Stimulated activated CD4-positive, alpha-beta T cell treated with anti-CD3 and anti-CD28 coated beads, TNF-alpha, amount 100 ng/mL, for 24 hours (primary cell): ENCODE measurements around the gene TMEM272.
A peak's percentile ranks its signal among the peaks of the same experiment; 100 is the strongest.

Experiments
- DNase-seq, 3 experiments: peaks; one replicate each; pipeline ENCODE4 v3.0.0-alpha.2; 2020; ENCODE audit warnings: low read depth in 3 of 3

The TMEM272 gene

DNA sequence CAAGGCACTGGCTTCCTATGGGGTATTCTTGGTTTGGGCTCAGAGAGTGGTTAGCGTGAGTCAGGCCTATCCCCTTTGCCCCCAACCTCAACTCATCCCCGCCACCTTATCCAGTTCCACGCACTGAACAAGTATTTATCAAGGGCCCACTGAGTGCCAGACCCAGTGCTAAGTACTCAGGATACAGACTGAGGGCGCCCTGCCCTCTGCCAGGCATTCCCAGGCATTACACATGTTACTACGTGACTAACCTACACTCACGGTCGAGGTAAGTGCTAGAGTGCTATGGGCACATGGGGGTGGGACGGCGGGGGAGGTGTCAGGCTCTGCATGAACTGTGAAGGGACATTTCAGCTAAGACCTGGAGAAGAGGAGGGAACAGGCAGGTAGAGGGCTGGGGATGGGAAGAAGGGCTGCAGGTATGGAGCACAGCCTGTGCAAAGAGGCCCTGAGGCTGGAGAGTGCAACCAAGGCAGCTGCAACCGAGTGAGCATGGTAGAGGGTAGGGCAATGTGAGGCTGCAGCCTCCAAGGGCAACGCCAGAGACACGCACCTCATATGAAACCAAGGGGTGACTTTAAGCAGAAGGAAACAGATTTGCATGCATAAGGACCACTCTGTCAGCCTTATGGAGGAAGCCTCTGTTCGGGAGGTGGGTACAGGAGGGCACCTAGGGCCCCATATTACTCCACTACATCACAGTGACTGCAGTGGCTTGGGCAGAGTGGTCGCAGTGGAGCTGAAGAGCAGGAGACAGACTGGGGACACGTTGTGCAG, 63.5 kb downstream of the TMEM272 start:
- no peak for DNase-seq

DNA sequence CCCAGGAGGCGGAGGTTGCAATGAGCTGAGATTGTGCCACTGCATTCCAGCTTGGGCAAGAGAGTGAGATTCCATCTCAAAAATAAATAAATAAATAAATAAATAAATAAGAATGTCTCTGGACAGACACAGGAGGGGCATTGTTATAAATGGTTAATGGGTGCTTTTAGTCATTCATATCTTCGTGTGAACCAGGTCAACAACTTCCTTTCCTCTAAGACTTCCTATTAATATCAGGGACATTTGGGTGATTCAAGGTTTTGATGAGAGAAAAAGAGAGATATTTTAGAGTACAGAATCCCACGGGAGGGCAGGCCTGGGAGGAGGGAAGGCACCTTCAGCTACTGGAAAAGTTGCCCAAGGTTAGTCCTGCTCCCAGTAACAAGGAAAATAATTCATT, 64.9 kb downstream of the TMEM272 start:
- DNase-seq: no peak

DNA sequence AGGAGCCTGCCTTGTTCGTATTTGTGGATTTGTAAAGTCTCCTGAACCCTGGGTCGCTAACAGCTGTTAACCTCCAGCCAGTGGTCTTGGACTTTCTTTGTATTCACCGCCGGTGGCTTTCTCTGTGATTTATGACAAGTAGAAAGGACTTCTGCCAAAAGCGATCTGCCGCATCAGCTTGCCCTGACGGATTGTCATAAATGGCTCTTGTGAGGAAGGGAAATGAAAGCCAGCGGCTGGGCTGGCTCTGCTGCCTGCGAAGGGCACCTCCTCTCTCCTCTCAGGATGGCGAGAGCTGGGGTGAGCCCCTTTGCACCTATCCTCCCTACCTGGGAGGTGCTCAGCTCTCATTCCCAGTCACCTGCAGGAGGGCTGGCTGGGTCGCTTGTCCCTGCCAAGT, 66.6 kb downstream of the TMEM272 start:
- no peak for DNase-seq

DNA sequence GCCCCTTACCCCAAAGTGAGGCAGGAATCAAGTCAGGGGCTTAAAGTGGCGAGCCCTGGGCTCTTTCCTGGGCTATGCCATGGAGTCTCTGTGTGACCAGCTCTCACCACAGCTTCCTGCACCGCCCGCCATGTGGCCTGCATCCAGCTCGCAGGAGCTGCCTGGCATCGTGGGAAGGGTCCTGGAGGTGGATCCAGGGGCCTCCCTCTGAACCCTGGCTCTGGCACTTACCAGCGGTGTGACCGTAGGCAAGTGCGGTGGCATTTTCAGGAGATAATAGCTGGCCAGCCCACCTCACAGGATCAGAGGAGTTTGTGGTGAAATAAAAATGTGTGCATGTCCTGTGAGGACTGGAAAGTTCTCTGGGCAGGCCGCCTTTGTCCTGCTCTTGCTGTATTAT, 67.1 kb downstream of the TMEM272 start:
- no peak for DNase-seq

DNA sequence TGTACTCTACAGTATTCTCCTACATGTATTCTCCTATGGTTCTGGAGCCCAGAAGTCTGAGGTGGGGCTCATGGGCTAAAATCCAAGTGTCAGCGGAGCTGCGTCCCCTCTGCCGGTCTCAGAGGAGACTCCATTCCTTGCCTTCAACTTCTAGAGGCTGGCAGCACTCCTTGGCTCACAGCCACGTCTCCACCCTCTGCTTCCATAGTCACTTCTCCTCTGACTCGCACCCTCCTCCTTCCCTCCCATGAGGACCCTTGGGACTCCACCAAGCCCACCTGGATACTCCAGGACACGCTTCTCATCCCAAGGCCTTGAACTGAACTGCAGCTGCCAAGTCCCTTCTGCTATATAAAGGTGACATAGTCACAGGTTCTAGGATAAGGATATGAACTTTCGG, 68.8 kb downstream of the TMEM272 start:
- no peak for DNase-seq

DNA sequence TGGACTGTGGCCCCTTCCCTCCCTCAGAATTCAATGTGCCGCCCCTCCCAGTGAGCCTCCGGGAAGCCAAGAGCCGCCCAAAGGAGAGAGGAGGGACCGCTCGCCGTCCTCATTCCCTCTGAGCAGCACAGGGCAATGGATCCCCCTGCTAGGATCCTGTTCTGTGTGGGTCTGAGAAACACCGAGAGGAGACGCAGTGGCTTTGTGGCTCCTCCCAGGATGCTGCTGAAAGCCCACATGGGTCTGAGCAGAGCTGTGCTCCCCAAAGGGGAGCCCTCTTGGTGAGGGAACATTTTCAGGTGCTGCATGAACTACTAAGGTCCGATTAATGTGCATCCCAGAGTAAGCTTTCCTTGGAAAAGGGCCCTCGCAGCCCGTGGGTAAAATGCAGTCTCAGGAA, 71.5 kb downstream of the TMEM272 start:
- DNase-seq: no peak

DNA sequence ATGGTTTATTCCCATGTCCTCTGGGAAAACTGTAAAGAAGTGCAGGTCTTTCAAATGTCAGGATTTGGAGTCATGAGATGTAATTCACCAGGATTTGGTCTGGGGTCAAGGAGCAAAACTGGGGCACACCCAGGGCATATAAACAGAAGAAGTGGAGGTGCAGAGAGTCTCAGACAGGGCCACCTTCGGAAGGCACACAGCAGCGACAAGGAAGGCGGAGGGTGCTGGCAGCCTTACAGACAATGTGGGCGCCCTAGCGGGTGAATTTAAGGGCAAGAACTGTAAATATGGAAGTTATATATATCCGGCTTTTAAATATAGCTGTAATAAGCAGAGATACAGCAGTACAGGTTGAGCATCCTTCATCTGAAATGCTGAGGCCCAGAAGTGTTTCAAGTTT, 72.2 kb downstream of the TMEM272 start:
- no peak for DNase-seq

DNA sequence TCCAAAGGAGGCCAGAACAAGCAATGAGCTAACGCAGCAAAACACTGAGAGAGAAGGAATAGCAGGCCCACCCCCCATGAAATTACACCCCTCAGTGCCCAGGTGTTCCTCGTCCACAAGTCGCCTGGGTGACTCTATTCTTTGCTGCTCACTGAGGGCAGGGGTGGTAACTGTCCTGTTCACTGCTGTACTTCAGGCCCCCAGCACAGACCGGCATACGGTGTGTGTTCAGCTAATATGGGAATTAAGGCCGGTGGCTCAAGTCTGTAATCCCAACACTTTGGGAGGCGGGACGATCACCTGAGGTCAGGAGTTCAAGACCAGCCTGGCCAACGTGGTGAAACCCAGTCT, 72.9 kb downstream of the TMEM272 start:
- no peak for DNase-seq

DNA sequence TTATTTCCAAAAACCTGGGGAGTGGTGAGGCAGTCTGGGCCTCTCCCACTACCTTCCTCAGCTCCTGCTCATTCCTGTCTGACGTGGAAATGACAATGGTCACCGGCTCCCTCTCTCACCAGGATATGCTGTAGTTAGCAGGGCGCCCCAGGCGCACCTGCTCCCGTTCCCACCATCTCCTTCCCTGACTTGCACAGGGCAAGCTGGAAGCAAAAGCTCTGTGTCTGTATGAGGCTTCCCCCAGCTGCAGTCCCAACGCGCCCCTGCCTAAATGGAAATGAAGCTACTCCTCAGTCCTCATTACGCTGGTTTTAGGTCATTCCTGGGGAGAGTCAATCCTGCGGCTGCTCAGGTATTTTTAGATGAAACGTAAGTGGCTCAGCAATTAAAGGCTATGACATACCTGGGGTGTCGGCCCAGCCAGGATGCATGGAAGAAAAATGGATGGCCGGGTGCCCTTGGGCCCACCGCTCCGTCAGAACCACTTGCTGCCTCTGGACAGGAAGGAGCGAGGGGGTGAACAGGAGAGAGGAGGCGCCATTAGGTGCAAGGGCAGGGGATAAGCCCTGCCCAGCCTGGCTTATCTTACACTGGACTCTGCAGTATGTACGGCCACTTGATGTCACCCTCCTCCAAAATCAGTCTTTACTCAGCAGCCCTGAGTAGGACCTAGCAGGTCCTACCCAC, 73.4 kb downstream of the TMEM272 start:
- DNase-seq: no peak

DNA sequence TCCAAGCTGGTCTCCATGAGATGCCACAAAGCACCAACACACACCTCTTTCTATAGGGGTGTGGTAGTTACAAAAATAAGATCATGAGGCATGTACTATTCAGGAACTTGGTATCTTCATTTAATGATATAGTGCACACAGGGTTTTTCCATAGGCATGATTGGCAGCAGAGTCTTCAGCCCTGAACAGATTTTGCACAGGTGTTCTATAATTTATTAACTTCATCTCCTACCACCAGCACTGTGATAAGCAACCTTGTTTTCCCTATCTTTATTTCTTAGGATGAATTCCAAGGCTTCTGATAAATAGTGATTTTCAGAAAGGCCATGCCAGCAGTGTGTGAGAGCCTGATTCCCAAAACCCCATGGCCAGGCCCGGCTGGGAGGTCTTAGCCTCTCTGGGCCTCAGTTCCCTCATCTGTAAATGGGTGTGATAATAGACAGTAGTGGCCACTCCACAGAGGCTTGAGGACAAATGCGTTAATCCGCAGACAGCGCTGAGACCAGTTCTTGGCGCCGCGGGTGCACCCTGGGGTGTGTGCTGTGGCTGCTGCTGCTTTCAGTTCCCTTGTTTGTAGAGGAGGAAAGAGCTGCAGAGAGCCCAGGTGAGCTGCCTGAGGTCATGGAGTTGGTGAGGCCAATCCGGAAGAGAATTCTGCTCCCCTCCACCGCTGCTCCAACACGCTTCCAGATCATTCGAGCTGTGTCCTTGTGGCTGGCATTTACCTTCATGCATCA, 74.1 kb downstream of the TMEM272 start:
- DNase-seq: no peak

DNA sequence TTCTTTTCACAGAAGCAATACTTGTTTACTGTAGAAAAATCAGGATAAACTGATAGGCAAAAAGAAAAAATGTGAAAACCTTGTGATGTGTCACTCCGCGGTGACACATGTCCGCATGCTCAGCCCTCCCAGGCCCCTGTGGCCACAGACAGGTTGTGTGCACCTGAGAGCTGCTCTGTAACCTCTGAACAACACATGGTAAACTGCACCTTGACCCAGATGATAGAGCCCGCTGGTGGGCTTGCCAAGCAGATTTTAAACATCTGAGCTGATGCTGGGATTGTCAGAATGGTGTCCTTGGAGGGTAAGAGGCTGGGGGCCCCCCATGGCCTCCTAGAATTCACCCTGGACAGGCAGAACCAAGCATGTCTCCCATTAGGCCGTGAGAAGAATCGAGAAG, 74.8 kb downstream of the TMEM272 start:
- no peak for DNase-seq

DNA sequence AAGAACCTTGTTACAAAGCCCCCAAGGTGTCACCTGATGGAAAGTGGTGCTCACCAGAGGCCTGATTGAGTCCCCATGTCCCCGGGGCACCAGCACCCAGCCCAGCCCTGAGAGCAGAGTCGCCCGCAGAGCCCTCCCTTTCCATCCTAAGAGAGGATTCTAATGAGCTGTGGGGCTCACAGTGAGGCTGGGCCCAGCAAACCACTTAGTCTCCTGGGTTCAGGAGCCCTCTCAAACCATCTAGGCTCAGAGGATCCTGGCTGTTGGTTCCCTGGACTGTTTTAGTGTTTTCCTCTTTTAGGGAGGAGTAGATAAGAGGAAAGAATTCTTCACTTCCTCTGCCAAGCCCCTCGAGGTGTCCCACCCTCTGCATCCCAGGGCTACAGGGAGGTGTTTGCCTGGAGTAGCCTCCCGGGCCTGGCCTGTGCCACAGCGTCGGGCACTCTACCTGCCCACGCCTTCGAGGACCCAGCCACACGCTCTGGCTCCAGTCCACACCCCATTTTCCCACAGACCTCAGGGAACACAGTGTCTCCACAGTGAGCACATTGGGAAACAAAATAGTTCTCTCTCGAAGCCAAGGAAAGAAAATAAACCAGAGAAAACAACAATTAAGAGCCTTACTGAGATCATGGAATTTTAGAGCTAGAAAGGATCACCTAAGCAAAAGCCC, 75.4 kb downstream of the TMEM272 start:
- DNase-seq: no peak

DNA sequence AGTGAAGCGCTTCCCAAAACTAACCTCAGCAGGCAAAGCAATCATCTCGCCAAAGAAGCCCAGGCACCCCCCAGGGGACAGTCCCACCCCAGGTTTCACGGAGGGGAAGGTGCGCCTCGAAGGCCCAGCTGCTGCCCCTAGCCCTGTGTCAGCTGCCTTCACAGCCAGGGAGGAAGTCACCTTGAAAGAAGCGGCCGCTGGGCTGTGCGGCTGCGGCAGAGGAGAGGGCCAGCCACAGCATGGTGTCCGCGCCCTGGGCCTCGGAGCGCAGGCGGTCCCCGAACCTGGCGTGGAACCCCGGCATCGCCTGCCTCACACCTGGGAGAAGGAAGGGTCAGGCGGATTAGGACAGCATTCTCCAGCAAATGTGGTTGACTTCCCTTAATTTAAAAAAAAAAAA, 76.0 kb downstream of the TMEM272 start:
- DNase-seq: no peak

DNA sequence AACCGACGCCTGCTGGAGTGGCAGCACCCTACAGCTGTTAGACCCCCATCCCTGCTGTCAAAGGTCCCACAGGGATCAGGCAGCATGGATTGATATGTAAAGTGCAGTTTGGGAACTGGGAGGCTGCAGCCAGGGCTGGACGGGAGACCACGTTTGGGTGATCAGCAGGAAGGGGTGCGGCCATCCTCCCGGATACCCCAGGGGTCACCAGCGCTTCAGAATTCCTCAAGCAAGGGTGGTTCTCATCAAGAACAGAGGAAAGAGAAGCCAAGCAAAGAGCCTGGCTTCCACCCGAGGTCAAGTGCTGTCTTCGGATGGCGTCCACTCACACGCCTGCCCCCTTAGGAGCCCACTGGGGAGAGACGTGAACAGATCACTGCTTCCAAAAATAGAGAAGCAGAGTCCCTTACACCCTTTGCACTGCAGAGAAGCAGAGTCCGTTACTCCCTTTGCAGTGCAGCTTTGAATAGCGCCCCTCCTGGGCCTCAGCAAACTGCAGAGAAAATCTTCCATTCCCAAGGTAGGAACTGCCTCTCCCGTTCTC, 76.5 kb downstream of the TMEM272 start:
- no peak for DNase-seq

DNA sequence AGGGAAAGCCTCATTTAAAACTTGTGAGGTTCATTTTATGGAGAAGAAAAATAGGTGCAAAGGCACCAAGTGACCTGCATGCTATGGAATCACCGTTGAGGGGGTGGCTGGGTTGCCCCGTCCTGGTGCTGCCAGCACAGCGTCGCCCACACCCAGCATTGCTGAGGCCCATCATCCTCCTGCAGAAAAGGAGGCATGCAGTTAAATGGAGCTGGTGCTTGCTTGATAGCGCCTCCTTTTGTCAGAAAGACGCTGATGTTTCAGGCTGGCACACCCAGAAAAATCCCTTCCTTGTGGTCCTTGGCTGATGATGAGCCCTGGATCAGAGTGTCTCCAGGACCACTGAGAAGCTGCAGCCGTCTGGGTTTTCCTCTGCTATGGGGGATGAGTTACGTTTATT, 77.9 kb downstream of the TMEM272 start:
- no peak for DNase-seq

DNA sequence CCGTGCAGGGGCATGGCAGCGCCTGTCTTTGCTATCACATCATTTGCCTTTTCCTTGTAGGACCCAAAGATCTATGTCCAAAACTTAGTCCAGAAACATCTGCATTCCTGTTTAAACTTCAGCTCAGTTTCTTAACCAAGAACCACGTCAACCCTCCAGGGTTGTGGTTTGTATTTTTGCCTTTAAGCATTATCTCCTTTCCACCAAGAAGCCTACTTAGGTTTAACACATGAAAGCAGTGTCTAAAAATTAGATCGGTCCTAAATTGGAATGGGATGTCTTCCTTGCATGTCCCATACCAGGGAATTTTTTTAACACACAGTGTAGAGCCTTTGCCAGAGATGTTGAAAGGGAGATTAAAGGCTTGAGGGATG, 79.8 kb downstream of the TMEM272 start:
- DNase-seq: no peak

DNA sequence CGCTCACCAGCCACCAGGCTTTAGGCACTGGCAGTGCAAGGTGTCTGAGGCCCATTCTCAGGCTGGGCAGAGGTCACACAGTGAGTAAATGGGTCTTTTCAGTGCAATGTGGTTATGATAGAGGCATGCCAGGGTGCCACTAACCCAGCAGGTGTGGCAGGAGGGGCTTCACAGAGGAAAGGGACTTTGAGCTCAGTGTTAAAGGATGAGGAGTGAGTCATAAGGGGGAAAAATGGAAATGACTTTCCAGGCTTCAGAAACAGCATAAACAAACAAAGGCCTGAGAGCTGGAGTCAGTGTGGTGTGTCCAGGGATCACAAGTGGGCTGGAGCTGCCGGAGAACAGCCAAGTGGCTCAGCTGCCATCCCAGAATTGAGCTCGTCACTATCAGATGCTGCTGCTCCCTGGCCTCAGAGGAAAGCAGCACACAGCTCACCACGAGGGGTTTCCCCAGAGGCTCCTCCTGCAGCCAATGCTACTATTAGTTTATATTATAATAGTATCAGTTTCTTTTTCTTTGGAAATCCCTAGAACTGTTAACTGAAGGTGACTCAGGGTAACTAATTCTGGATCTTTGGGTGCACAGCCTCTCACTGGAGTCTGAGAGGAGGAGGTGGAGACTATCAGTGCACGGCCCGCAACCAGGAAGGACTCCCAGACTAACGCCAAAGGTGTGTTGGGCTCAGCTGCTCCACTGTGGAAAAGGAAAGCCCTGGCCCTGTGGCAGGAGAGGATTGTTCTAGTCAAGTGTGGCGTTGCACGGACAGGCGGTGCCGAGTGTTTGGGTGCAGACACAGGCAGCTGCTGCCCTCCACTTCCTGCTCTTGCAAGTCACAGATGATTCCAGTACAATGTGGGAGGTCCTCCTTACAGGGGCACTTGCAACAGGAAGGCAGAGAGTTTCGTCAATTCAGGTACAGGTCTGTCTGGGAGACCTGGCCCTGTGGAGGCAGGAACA, 80.5 kb downstream of the TMEM272 start:
- peak; percentile 46 to 70 (median 53) for DNase-seq

DNA sequence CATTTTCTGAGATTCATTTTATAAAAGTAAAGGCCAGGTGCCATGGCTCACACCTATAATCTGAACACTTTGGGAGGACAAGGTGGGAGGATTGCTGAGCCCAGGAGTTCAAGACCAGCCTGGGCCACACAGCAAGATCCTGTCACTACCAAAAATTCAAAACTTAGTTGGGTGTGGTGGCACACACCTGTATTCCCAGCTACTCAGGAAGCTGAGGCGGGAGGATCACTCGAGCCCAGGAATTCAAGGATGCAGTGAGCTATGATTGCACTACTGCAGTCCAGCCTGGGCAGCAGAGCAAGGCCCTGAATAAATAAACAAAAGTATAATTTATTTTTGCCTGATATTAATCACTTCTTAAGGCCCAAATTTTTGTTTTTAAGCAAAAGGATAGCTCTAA, 81.5 kb downstream of the TMEM272 start:
- DNase-seq: no peak
